Measurements from ENCODE around the gene LAMA3.

LAMA3 gene

GRCh38 chr18:23826850-23827620 lies 137.8 kb downstream of the LAMA3 start:
- DNase-seq: no peak

- no peak for DNase-seq
These were observed 138.4 kb downstream of the LAMA3 start for GRCh38 chr18:23827681-23828080.

- DNase-seq: peak; percentile 57 to 78
These were observed 139.2 kb downstream of the LAMA3 start for GRCh38 chr18:23828426-23828825.

- no peak for DNase-seq
These were observed 143.7 kb downstream of the LAMA3 start for GRCh38 chr18:23832911-23833310.

- no peak for DNase-seq
These were observed 144.5 kb downstream of the LAMA3 start for GRCh38 chr18:23833714-23834113.

GRCh38 chr18:23835091-23835490 lies 145.8 kb downstream of the LAMA3 start:
- DNase-seq: no peak

- no peak for DNase-seq
These were observed 146.3 kb downstream of the LAMA3 start for GRCh38 chr18:23835506-23835905.

GRCh38 chr18:23837591-23837990 lies 148.3 kb downstream of the LAMA3 start:
- DNase-seq: peak; percentile 18 to 53

- DNase-seq: no peak
These were observed 149.0 kb downstream of the LAMA3 start for GRCh38 chr18:23838233-23838632.

- peak in 1 of 2 experiments; percentile 5 for DNase-seq
These were observed 149.6 kb downstream of the LAMA3 start for GRCh38 chr18:23838801-23839366.

- no peak for DNase-seq
These were observed 153.1 kb downstream of the LAMA3 start for GRCh38 chr18:23842305-23842704.

- DNase-seq: no peak
These were observed 155.9 kb downstream of the LAMA3 start for GRCh38 chr18:23844991-23845680.

GRCh38 chr18:23845988-23846630 lies 156.9 kb downstream of the LAMA3 start:
- DNase-seq: no peak

- DNase-seq: no peak
These were observed 158.2 kb downstream of the LAMA3 start for GRCh38 chr18:23847321-23847986.

- DNase-seq: no peak
These were observed 159.9 kb downstream of the LAMA3 start for GRCh38 chr18:23849141-23849540.

GRCh38 chr18:23850215-23850614 lies 161.0 kb downstream of the LAMA3 start:
- no peak for DNase-seq

GRCh38 chr18:23851470-23852002 lies 162.3 kb downstream of the LAMA3 start:
- no peak for DNase-seq

- DNase-seq: no peak
These were observed 163.2 kb downstream of the LAMA3 start for GRCh38 chr18:23852236-23853045.

GRCh38 chr18:23853448-23854195 lies 164.4 kb downstream of the LAMA3 start:
- DNase-seq: no peak

GRCh38 chr18:23855721-23856120 lies 166.5 kb downstream of the LAMA3 start:
- DNase-seq: no peak

Measured in SW 1271 (cell line).